Left renal cortex interstitium (tissue), 4 donors: Measurements from ENCODE around the gene NCK2. TPM values are rescaled to one million over a fixed set of nuclear protein-coding genes. Genes with fewer than 3 reads are reported as not detected.
"Not testable (repeated sequence)": the region's sequence is repeated elsewhere in the genome, so short reads cannot be mapped to it uniquely, and the experiment has no call there.

Experiments used
- DNase-seq, 4 donors: peaks; one replicate each; pipeline ENCODE4 v3.0.0-alpha.2; 2013; ENCODE audit warnings: low read depth in 4 of 4, low spot score in 2 of 4, missing footprints in 1 of 4
- polyA plus RNA-seq, 4 donors: library from polyadenylated mRNA; unstranded; fragments of 120-200 nt; gene quantifications; one replicate each; pipeline ENCODE4 v1.2.1, GENCODE V29; 2013; ENCODE audit not compliant: insufficient read length in 4 of 4

Gene NCK2
- polyA plus RNA-seq, 4 donors: 62.5 to 69.4 (median 66.2) TPM

GRCh38 chr2:105754011-105754410 lies 9.3 kb downstream of the NCK2 start:
- DNase-seq: no peak

GRCh38 chr2:105754994-105755393 lies 10.3 kb downstream of the NCK2 start:
- DNase-seq: no peak

- no peak for DNase-seq
Measured at GRCh38 chr2:105755895-105756294, 11.2 kb downstream of the NCK2 start.

GRCh38 chr2:105756435-105756834 lies 11.7 kb downstream of the NCK2 start:
- no peak for DNase-seq

GRCh38 chr2:105756865-105757264 lies 12.2 kb downstream of the NCK2 start:
- DNase-seq: not testable (repeated sequence)

GRCh38 chr2:105757433-105757832 lies 12.7 kb downstream of the NCK2 start:
- no peak for DNase-seq

GRCh38 chr2:105760191-105760590 lies 15.5 kb downstream of the NCK2 start:
- no peak for DNase-seq

- DNase-seq: no peak
Measured at GRCh38 chr2:105760639-105761337, 16.1 kb downstream of the NCK2 start.

GRCh38 chr2:105761931-105762515 lies 17.3 kb downstream of the NCK2 start:
- DNase-seq: no peak

- DNase-seq: no peak
Measured at GRCh38 chr2:105763076-105763475, 18.4 kb downstream of the NCK2 start.

- no peak for DNase-seq
Measured at GRCh38 chr2:105764059-105764458, 19.3 kb downstream of the NCK2 start.

GRCh38 chr2:105765415-105766299 lies 20.9 kb downstream of the NCK2 start:
- DNase-seq: no peak

- DNase-seq: no peak
Measured at GRCh38 chr2:105766300-105766866, 21.7 kb downstream of the NCK2 start.

- no peak for DNase-seq
Measured at GRCh38 chr2:105768176-105768575, 23.5 kb downstream of the NCK2 start.

- peak in 1 of 4 donors; percentile 37 for DNase-seq
Measured at GRCh38 chr2:105768961-105769452, 24.3 kb downstream of the NCK2 start.

- no peak for DNase-seq
Measured at GRCh38 chr2:105769504-105769903, 24.8 kb downstream of the NCK2 start.

- no peak for DNase-seq
Measured at GRCh38 chr2:105770149-105770548, 25.4 kb downstream of the NCK2 start.

- not testable (repeated sequence) for DNase-seq
Measured at GRCh38 chr2:105771291-105771690, 26.6 kb downstream of the NCK2 start.

- no peak for DNase-seq
Measured at GRCh38 chr2:105771836-105772235, 27.1 kb downstream of the NCK2 start.

GRCh38 chr2:105772362-105772761 lies 27.6 kb downstream of the NCK2 start:
- no peak for DNase-seq

- DNase-seq: no peak
Measured at GRCh38 chr2:105773568-105773967, 28.9 kb downstream of the NCK2 start.
